Muscle layer of colon (tissue), 2 donors: ENCODE data around the gene LDLRAD3.

Experiments used
- H3K27ac ChIP-seq: one replicate; pipeline ENCODE4 v1.7.0; 2013; ENCODE audit warnings: low read depth, mild to moderate bottlenecking, low read length, moderate library complexity
- H3K27me3 ChIP-seq, 2 donors: one replicate each; pipeline ENCODE4 v1.7.0; 2013; ENCODE audit warnings: low read length in 2 of 2, mild to moderate bottlenecking in 2 of 2; ENCODE audit not compliant: insufficient read depth in 2 of 2, control insufficient read depth in 1 of 2
- H3K36me3 ChIP-seq: one replicate; pipeline ENCODE4 v1.7.0; 2013; ENCODE audit warnings: mild to moderate bottlenecking, low read length; ENCODE audit not compliant: insufficient read depth
- H3K4me1 ChIP-seq: one replicate; pipeline ENCODE4 v1.7.0; 2013; ENCODE audit warnings: mild to moderate bottlenecking, low read length; ENCODE audit not compliant: insufficient read depth
- H3K4me3 ChIP-seq, 2 donors: one replicate each; pipeline ENCODE4 v1.7.0; 2013; ENCODE audit warnings: low read length in 2 of 2, low read depth in 1 of 2, mild to moderate bottlenecking in 1 of 2, moderate library complexity in 1 of 2
- H3K9ac ChIP-seq: one replicate; pipeline ENCODE4 v1.7.0; 2013; ENCODE audit warnings: low read length
- H3K9me3 ChIP-seq: one replicate; pipeline ENCODE4 v1.7.0; 2013; ENCODE audit warnings: mild to moderate bottlenecking, low read length
- donor health status: abdominal sarcoma.
- donor health status: Adenocarcinoma of cecum.

LDLRAD3 gene

DNA sequence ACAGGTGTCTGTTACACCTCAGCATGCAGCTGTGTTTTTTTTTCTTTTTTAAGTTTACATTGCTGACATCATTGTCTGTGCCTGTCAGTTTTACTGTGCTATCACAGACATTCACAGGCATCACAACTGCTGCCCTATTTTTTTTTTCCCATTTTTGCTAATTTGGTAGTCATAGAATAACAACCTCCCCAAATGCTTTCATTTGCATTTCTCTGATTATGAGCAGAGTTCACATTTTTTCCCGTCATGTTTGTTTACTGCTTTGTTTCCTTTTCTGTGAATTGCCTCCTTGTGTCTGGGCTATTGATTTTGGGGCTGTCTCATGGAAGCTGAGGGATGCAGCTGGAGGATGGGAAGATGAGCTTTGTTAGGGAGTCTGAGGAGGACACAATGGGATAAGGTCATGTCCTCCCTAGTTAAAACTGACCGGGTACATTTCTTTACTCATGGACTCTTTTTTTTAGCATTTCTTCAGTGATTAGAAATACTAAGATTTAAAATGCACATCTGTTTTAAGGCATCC lies 155.1 kb downstream of the LDLRAD3 start:
- H3K9ac ChIP-seq: no peak overlapping the region
- no peaks in the 10 kb centered on the region for H3K4me1 ChIP-seq
- H3K9me3 ChIP-seq: no peaks in the 10 kb centered on the region
- no peaks in the 10 kb centered on the region for H3K27me3 ChIP-seq
- no peak overlapping the region for H3K4me3 ChIP-seq
- peaks cover 12% of the 10 kb centered on the region for H3K36me3 ChIP-seq
- H3K27ac ChIP-seq: no peak overlapping the region

DNA sequence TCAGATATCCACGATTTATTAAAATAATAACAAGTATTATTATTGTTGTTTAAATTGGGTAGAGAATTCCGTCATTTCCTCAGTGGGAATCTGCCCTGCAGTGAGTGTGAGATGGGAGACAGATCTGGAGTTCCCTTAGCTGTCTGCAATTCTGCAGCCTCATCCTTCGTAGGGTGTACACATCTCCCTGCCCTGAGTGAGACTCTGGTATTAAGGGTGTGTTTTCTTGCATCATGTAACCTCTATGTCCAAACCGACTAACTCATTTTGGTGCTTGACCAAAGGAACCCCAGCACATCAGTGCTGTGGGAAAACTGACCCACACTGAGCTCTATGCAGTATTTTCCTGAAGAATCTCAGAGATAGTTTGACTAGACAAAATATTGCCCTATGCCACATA lies 157.6 kb downstream of the LDLRAD3 start:
- Histone ChIP-seq H3K4me3 (no peak overlapping the region), H3K36me3 (peaks cover 10% of the 10 kb centered on the region), H3K9ac (no peak overlapping the region), H3K4me1 (peaks cover 6% of the 10 kb centered on the region), H3K27me3 (no peaks in the 10 kb centered on the region), H3K27ac (no peak overlapping the region), H3K9me3 (no peaks in the 10 kb centered on the region)

DNA sequence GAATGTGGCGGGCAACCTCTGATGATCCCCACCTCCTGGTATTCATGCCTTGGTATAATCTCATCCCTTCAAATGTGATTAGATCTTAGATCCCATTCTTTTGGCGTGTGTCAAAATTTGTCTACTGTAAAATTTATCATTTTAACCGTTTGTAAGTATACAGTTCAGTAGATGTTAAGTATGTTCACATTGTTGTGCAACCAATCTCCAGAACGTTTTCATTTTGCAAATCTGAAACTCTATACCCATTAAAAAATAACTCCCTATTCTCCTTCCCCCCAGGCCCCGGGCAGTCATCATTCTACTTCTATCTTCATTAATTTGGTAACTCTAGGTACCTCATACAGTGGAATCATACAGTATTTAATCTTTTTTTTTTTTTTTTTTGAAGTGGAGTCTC lies 159.0 kb downstream of the LDLRAD3 start:
- Histone ChIP-seq H3K27me3 (no peaks in the 10 kb centered on the region), H3K9ac (no peak overlapping the region), H3K9me3 (no peaks in the 10 kb centered on the region), H3K4me3 (no peak overlapping the region), H3K36me3 (peaks cover 7% of the 10 kb centered on the region), H3K4me1 (peaks cover 6% of the 10 kb centered on the region), H3K27ac (no peak overlapping the region)

DNA sequence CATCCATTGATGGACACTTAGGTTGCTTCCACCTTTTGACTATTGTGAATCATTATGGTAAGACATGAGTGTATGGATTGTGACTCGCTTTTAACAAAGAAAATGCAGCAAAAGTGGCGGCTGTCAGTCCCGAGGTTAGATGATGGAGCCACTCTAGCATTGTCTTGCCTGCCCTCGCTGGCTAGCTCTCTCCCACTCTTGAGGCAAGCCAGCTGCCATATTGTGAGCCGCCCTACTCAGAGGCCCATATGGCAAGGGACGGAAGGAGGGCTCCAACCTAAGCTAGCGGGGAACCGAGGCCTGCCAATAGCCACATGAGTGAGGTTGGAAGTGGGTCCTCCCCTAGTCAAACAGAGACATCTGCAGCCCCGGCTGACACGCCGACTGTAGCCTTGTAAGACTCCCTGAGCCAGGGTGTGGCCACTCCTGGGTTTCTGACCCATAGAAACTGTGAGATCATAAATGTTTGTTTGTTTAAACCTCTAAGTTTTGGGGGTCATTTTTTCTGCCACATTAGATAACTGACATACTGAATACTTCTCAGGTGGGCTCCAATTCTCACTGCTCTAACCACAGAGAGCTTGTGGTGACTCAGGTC lies 160.2 kb downstream of the LDLRAD3 start:
- Histone ChIP-seq H3K36me3 (peaks cover under 1% of the 10 kb centered on the region), H3K4me1 (peaks cover 6% of the 10 kb centered on the region), H3K9me3 (no peaks in the 10 kb centered on the region), H3K27ac (no peak overlapping the region), H3K9ac (no peak overlapping the region), H3K27me3 (no peaks in the 10 kb centered on the region), H3K4me3 (no peak overlapping the region)

DNA sequence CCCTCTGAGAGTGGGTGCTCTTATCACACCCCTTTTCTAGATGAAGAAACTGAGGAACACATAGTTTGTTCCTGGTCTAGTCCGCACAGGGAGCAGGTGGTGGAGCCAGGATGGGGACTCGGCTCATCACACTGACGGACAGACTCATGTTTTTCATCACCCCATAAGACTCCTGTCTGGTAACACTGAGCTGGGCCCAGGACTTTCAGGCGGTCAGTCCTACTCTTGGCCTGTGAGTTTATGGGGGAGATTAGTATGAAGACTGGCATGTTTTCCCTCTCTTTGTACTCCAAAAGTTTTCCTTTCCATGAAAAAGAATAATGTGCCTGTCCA lies 160.8 kb downstream of the LDLRAD3 start:
- Histone ChIP-seq H3K4me3 (no peak overlapping the region), H3K27me3 (no peaks in the 10 kb centered on the region), H3K36me3 (no peaks in the 10 kb centered on the region), H3K9ac (no peak overlapping the region), H3K4me1 (peaks cover 6% of the 10 kb centered on the region), H3K27ac (no peak overlapping the region), H3K9me3 (no peaks in the 10 kb centered on the region)

DNA sequence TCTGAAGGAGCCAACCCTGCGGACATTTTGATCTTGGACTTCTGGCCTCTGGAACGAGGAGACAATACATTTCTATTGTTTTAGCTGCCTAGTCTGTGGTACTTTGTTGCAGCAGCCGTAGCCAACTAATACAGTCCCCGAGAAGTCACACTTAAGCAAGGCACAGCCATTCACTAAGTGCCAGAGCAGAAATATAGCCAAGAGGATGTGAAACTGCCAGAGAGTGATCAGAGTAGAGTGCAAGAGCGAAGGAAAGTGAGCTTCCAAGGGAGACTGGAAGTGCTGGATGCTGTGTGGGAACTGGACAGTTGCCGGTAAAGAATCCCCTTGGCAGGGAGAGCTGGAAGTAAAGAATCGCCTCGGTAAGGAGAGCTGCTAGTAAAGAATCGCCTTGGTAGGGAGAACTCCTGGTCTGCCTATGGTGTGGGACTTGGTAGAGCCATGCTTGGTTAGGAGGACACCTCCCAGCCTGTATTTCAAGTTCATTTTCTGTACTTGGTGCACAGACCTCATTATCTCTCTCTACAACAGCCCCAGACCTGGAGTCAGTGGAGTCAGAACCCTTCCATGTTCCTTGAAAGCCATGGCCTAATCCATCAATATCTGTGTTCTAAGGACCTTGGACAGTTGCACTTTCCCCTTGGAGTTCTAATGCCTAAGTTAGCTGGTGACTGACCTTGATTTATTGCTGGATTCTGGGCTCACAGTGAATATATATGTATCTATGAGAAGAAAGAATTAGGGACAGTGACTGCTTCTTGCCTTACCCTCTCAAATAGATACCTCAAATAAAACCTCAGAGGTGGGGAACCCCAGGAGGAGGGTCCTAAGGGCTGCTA lies 162.1 kb downstream of the LDLRAD3 start:
- H3K4me3 ChIP-seq: no peak overlapping the region
- no peaks in the 10 kb centered on the region for H3K36me3 ChIP-seq
- H3K27ac ChIP-seq: no peak overlapping the region
- H3K9ac ChIP-seq: no peak overlapping the region
- H3K27me3 ChIP-seq: no peaks in the 10 kb centered on the region
- H3K9me3 ChIP-seq: no peaks in the 10 kb centered on the region
- peaks cover 6% of the 10 kb centered on the region for H3K4me1 ChIP-seq

DNA sequence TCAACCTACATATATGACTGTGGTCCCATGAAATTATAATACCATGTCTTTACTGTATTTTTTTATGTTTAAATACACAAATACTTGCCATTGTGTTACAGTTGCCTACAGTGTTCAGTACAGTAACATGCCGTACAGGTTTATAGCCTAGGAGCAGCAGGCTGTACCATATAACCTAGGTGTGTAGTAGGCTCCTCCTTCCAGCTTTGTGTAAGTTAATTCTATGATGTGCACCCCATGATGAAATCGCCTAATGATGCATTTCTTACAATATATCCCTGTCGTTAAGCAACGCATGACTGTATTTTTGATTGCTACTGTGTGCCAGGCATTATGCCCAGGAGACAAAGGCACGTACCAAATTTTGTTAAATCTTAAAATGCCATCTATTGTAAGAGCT lies 163.7 kb downstream of the LDLRAD3 start:
- H3K9ac ChIP-seq: no peak overlapping the region
- no peak overlapping the region for H3K4me3 ChIP-seq
- no peaks in the 10 kb centered on the region for H3K36me3 ChIP-seq
- H3K9me3 ChIP-seq: no peaks in the 10 kb centered on the region
- H3K4me1 ChIP-seq: peaks cover 6% of the 10 kb centered on the region
- no peaks in the 10 kb centered on the region for H3K27me3 ChIP-seq
- no peak overlapping the region for H3K27ac ChIP-seq

DNA sequence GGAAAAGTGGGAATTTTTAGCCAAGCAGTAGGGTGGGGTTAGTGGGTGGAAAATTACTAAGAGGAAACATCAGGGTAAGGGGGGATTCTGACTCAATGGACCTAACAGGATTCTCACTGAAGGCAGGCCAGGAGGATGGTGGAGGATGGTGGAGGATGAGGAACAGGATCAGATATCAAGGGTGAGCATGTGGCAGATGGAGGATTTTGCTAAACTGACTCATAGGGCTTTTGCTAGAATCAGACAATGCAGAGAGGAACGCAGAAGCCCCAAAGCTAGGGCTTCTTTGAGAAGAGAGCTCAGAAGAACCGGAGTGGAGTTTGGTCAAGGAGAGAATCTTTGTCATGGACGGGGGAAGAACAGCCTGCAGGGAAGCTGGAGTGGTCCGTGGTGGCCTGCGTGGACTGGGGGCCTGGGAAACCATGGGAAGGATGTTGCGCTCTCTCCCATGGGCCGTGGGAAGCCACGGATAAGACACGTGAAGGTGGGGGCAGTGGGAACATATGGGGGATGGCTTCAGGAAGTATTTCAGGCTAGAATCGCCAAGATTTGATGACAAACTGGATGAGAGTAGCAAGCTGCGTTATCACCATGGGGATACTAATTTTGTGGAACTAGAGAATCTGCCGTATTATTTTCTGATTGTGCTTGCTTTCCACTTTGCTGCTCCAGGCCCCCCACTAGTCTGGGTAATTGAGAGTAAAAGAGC lies 165.2 kb downstream of the LDLRAD3 start:
- Histone ChIP-seq H3K36me3 (no peaks in the 10 kb centered on the region), H3K27ac (no peak overlapping the region), H3K9ac (no peak overlapping the region), H3K27me3 (no peaks in the 10 kb centered on the region), H3K4me3 (no peak overlapping the region), H3K4me1 (peaks cover 6% of the 10 kb centered on the region), H3K9me3 (no peaks in the 10 kb centered on the region)

DNA sequence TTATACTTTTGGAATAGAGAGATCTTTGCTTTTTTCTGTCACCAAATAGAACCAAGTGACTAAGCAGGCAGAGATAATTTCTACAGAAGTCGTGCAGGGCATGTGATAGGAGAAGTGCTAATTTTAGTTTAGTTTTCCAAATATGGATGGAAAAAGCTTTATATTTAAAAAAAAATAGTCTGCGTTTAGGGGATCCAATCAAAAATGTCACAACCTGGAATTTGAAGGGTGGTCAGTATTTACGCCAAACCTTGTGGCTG lies 165.7 kb downstream of the LDLRAD3 start:
- Histone ChIP-seq H3K9ac (no peak overlapping the region), H3K4me3 (no peak overlapping the region), H3K36me3 (no peaks in the 10 kb centered on the region), H3K27me3 (no peaks in the 10 kb centered on the region), H3K4me1 (peaks cover 6% of the 10 kb centered on the region), H3K27ac (no peak overlapping the region), H3K9me3 (no peaks in the 10 kb centered on the region)

DNA sequence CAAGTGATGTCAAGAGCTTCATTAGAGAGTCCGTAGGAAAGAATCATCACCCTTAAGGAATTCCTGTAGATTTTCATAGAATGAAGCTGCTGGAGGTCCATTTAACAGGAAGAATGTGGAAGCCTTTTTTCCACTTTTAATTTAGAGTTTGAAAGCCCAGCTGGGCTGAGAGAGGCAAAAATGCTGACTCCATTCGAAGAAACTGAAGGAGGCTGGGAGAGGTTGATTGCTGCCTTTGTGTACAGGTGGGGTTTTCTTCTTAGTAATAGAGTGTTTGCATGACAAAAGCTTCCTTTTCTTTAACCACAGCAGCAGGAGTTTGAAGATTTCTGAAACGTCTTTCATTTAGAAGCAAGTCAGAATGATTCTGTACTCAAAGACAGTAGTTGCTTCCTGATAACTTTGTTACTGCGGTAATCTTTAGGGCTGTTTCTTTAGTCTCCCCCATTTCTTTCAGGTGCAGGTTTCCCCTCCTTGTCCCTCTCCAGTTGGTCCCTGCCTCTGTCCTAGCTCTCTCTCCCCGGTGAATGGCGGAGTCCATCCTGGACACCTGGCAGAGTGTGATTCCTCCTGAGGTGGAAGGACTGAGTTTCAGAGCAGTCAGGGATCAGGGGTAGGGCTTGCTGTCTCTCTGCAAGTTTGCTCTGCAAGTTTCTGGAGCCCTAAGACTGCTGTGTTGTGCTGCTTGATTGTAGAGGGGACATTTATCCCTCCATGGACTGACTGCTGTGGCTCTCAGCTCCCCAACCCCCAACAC lies 166.2 kb downstream of the LDLRAD3 start:
- H3K9me3 ChIP-seq: no peaks in the 10 kb centered on the region
- H3K9ac ChIP-seq: no peak overlapping the region
- H3K36me3 ChIP-seq: no peaks in the 10 kb centered on the region
- no peak overlapping the region for H3K27ac ChIP-seq
- no peak overlapping the region for H3K4me3 ChIP-seq
- H3K27me3 ChIP-seq: no peaks in the 10 kb centered on the region
- H3K4me1 ChIP-seq: peaks cover 1% of the 10 kb centered on the region

DNA sequence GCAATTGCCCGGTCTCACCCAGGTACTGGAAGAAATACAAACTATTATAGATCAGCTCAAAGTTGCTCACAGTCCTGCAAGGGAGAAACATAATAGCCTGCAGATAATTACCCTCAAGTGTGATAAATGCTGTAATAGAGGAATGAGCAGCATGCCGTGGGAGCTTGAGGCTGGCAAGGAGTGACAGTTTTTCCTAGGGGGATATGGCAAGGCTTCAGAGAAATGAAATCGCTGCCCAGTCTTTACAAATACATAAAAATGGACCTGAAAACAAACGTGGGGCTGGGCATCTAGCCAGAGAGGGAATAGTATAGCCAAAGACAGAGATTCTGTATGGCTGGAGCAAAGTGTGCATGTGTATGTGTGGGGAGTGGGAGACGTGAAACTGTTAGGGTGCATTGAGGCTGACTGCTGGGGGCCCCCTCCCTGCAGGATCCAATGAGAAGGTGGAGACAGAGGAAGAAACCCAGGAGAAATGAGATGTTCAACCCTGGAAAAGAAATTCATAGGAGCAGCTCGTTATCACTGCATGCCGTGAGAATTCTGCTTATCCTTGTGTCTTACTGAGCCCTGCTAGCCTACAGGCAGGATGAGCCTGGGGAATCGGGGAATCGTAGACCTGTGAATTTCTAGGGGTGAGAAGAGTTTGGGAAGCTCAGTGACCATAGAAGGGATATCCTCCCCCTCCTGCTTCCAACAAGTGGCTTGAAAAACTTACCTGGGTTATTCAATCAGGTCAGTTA lies 167.0 kb downstream of the LDLRAD3 start:
- Histone ChIP-seq H3K4me1 (no peaks in the 10 kb centered on the region), H3K36me3 (no peaks in the 10 kb centered on the region), H3K27me3 (no peaks in the 10 kb centered on the region), H3K27ac (no peak overlapping the region), H3K9me3 (no peaks in the 10 kb centered on the region), H3K9ac (no peak overlapping the region), H3K4me3 (no peak overlapping the region)
